ENCODE measurements around the gene TMEM14B.
"Not testable (repeated sequence)": the region's sequence is repeated elsewhere in the genome, so short reads cannot be mapped to it uniquely, and the experiment has no call there.

The TMEM14B gene

GRCh38 chr6:10719964-10720264 lies 27.7 kb upstream of the TMEM14B start:
- DNase-seq (ENCODE audit: low read depth in 1 of 2, low spot score in 1 of 2) = no peak

GRCh38 chr6:10720265-10720959 lies 27.2 kb upstream of the TMEM14B start:
- 0 out of 2 replicates have a peak, but pooled peaks have one; percentile 14 for TF ChIP-seq POLR2AphosphoS5 (IDR thresholded peaks at IDR 0.05; ENCODE audit: low read depth)
- TF ChIP-seq CTCF (IDR thresholded peaks at IDR 0.05; ENCODE audit: insufficient read depth, low read length) = no peak
- H3K27me3 ChIP-seq (ENCODE audit: insufficient read depth, poor library complexity, severe bottlenecking) = no peaks in the 10 kb centered on the region
- peak overlapping the region; percentile 49 for H3K4me3 ChIP-seq (replicated peaks; ENCODE audit: insufficient read depth, low read length)
- DNase-seq (ENCODE audit: low read depth in 1 of 2, low spot score in 1 of 2) = peak in 1 of 2 experiments; percentile 54
- H3K27ac ChIP-seq (replicated peaks) = peak overlapping the region; percentile 83

More at GRCh38 chr6:10719964-10720264, 27.7 kb upstream of the TMEM14B start:
- Histone ChIP-seq H3K27me3 (ENCODE audit: insufficient read depth, poor library complexity, severe bottlenecking) (no peaks in the 10 kb centered on the region), H3K27ac (replicated peaks) (peak overlapping the region; percentile 83), H3K4me3 (replicated peaks; ENCODE audit: insufficient read depth, low read length) (peak overlapping the region; percentile 49)
- TF ChIP-seq SPI1 (IDR thresholded peaks at IDR 0.05; ENCODE audit: borderline replicate concordance, low read depth) = no peak
- TF ChIP-seq GABPA (IDR thresholded peaks at IDR 0.05; ENCODE audit: low read depth) = no peak
- TF ChIP-seq POLR2AphosphoS5 (IDR thresholded peaks at IDR 0.05; ENCODE audit: low read depth) = no peak
- TF ChIP-seq CTCF (IDR thresholded peaks at IDR 0.05; ENCODE audit: insufficient read depth, low read length) = no peak

GRCh38 chr6:10720960-10721849 lies 26.4 kb upstream of the TMEM14B start:
- Histone ChIP-seq H3K4me3 (replicated peaks; ENCODE audit: insufficient read depth, low read length) (peak overlapping the region; percentile 49), H3K27ac (replicated peaks) (peak overlapping the region; percentile 83)
- not testable (repeated sequence) for H3K27me3 ChIP-seq (ENCODE audit: insufficient read depth, poor library complexity, severe bottlenecking)
- peak in 1 of 2 experiments; percentile 27 for DNase-seq (ENCODE audit: low read depth in 1 of 2, low spot score in 1 of 2)

GRCh38 chr6:10721850-10722569 lies 25.6 kb upstream of the TMEM14B start:
- Histone ChIP-seq H3K27me3 (ENCODE audit: insufficient read depth, poor library complexity, severe bottlenecking) (no peaks in the 10 kb centered on the region), H3K4me3 (replicated peaks; ENCODE audit: insufficient read depth, low read length) (peak overlapping the region; percentile 46), H3K27ac (replicated peaks) (peak overlapping the region; percentile 79)
- TF ChIP-seq GABPA (IDR thresholded peaks at IDR 0.05; ENCODE audit: low read depth) = no peak
- no peak for TF ChIP-seq POLR2AphosphoS5 (IDR thresholded peaks at IDR 0.05; ENCODE audit: low read depth)
- TF ChIP-seq CTCF (IDR thresholded peaks at IDR 0.05; ENCODE audit: insufficient read depth, low read length) = no peak
- no peak for TF ChIP-seq SPI1 (IDR thresholded peaks at IDR 0.05; ENCODE audit: borderline replicate concordance, low read depth)
- no peak for TF ChIP-seq REST (IDR thresholded peaks at IDR 0.05; ENCODE audit: insufficient replicate concordance, low read depth)
- no peak for DNase-seq (ENCODE audit: low read depth in 1 of 2, low spot score in 1 of 2)

Measured in HL-60 (cell line).